Activated CD8-positive, alpha-beta memory T cell treated with anti-CD3 and anti-CD28 coated beads for 24 hours (primary cell): ENCODE results near the gene PGM3.

Source experiments
- DNase-seq: peaks from one replicate; pipeline ENCODE4 v3.0.0-alpha.2; 2020

The PGM3 gene

DNA sequence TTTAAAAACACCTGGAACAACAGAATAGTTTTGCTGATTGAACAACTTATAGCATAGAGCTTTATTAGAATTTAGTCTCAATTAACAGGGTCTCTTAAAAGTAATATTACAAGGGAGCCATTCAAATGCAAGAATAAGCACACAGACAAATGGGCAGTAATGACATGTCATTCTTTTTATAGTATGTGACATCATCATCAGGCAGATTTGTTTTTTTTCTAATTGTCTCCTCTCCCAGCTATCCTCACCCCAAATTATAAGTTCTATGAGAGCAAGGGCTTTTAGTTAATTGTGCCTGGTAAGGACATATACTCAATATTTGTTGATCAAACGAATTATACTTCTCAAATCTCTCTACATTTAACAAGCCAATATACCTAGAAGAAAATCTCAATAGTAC lies 11.0 kb downstream of the PGM3 start:
- DNase-seq: no peak

DNA sequence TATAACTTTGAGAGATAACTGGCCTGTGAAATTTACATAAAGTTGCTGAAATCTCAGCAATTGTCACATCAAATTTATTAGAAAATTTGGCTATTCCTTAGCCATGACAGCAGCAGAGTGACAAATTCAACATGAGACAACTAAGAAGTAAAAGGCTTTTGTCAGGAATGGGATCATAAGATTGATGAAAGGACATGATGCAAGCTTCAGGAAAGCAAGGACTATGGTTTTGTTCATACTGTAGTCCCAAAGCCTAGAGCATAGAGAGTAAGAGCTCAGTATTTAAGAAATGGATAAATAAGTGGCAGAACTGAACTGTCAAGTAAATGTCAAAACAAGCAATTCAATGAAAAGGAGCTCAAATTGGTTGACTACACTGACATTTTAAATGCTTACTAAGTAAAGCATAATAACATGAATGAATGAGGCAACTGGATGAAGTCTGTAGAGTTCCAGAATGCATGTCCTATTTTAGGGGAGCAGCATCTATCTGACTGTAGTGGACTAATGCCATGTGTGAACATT lies 12.6 kb downstream of the PGM3 start:
- DNase-seq: no peak

DNA sequence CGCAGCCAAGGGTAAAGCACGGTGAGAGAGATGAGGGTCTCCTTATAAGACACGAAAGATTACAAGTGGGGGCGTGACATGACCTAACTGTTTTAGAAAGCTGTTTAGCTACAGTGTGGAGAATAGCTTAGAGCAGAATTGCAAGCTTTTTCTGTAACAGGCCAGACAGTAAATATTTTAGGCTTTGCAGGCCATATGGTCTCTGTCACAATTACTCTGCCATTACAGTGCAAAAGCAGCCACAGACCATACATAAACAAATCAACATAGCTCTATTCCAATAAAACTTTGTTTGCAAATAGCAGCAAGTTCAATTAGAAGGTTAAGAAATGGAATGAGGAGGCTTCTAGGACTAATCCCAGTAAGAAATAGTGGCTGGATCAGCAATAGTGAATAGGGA lies 16.8 kb downstream of the PGM3 start:
- no peak for DNase-seq

DNA sequence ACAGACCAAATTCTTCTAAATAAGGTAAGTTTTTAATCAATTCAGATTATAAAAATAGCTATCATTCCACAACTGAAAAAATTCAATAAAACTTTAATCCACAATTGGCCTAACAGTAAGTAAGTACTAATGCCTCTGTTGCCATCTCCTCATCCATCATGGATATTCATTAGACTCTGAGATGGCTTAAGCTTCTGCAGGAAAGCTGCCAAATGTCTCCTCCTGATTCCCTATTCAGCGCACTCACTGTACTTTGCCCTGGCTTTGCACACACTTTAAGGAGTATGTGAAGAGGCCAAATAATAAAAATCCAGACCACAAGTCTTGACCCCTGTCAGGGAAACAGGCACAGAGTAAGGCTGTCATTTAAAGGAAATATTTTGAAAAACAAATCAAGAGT lies 23.6 kb downstream of the PGM3 start:
- no peak for DNase-seq

GRCh38 chr6:83169106-83169505 lies 24.0 kb downstream of the PGM3 start:
- no peak for DNase-seq

DNA sequence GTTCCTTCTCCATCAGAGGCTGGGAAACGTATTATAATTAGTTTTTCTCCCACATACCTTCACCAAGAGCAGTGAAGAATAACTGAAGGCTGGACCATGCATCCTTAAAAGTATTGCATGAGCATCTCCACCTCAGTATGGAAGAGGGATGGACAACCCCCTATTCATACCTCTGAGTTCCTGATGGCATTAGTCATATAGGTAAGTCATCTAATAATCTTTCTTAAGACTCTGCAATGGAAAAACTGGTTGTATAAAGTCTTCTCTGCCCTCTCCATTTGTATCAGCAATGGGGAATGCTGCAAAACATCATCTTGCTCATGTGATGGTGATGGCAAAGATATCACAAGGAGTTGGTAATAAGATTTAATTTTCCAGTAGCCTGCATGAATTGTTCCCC lies 24.5 kb downstream of the PGM3 start:
- no peak for DNase-seq

DNA sequence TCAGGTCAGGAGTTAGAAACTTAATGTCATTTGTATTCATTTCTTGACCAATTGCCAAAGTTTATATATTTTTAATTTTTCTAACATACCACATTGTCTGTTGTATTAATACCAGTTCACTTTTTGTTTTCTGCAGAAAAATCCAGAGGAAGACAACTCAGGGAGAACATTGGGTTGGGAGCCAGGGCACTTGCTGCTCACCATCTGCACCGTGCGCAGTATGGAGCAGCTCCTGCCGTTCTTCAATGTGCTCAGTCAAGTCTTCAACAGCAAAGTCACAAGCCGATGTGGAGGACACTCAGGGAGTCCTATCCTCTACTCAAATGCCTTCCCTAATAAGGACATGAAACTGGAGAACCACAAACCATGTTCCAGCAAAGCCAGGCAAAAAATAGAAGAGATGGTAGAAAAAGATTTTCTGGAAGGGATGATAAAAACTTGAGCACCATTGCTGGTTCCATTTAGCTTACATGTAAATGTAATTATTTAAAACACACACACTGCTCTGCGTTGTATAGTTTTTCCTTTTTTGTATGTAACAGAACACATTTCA lies 25.3 kb downstream of the PGM3 start:
- no peak for DNase-seq

GRCh38 chr6:83160167-83160566 lies 32.9 kb downstream of the PGM3 start:
- no peak for DNase-seq

- DNase-seq: no peak
Observed at GRCh38 chr6:83155794-83156193, 37.3 kb downstream of the PGM3 start.

- no peak for DNase-seq
Observed at GRCh38 chr6:83153883-83154521, 39.1 kb downstream of the PGM3 start.

GRCh38 chr6:83152913-83153312 lies 40.2 kb downstream of the PGM3 start:
- DNase-seq: no peak

DNA sequence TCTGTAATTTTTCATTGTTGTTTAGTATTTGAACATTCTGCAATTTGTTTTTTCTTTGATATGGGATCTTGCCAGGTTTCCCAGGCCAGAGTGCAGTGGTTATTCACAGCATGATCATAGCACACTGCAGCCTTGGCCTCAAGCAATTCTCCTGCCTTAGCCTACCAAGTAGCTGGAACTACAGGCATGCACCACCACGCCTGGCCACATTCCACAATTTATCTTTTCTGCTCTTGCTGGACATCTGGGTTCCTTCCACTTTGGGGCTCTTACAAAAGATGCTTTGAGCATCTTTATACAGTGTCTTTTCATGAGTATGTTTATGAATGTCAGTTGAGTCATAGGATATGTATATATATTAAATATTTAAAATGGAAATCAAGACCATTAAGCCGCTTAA lies 42.0 kb downstream of the PGM3 start:
- DNase-seq: no peak

- no peak for DNase-seq
Observed at GRCh38 chr6:83138758-83139157, 54.3 kb downstream of the PGM3 start.

DNA sequence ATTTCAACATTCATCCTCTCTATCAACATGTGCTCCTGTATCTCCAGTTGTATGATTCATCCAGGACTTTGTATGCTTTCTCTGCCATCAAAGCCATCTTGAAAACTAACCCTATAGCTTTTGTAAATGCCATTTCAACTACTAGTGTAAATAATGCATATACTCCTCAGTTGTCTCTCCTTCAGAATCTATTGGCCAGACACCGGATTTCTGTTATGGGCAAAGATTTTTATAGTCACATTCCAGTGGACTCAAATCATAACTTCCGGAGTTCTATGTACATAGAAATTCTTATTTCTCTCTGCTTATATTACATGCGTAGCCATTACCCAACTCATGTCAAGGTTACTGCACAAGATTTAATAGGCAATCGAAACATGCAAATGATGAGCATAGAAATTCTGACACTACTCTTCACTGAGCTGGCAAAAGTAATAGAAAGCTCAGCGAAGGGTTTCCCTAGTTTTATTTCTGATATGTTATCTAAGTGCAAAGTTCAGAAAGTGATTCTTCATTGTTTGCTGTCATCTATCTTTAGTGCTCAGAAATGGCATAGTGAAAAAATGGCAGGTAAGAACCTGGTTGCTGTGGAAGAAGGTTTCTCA lies 54.8 kb downstream of the PGM3 start:
- no peak for DNase-seq

DNA sequence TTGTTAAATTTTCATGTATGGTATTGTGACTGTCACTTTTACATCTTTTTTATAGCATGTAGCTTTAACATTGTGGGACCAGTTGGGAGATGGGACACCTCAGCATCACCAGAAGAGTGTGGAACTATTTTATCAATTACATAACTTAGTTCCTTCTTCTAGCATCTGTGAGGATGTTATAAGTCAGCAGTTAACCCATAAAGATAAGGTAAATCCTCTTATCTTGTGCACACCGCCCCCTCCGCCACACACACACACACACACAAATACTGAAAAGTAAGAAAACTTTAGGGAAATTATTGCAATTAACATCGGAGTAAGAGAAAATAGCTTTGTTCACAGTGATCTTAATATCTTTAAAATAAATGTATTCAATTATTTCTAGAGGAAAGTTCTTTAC lies 60.9 kb downstream of the PGM3 start:
- no peak for DNase-seq

DNA sequence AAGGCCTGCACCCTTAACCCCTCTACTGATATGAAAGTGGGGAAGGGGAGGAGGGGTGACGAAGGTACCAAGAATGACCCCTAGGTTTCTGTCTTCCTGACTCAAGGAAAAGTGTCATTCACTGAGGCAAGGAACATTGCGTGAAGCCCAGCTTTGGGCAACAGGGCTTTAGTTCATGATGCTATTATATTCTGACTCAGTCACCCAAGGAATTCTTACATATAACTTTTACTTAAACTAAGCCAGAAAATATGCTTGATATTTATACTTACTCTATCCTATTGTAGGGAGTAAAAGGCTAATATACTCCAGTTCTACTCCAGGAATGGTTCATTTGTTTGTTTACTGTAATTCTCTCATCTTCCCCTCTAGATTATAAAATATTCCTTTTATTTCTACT lies 65.1 kb downstream of the PGM3 start:
- no peak for DNase-seq

- no peak for DNase-seq
Observed at GRCh38 chr6:83127258-83127657, 65.8 kb downstream of the PGM3 start.

DNA sequence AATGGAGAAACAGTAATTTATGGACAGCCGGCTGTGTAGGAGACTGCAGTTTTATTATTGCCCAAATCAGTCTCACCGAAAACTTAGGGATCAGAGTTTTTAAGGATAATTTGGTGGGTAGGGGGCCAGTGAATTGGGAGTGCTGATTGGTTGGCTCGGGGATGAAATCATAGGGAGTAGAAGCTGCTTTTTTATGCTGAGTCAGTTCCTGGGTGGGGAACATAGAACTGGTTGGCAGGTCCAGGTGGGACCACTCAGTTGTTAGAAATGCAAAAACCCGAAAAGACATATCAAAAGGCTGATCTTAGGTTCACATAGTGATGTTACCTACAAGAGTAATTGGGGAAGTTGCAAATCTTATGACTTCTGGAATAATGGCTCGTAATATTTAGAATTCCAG lies 66.3 kb downstream of the PGM3 start:
- DNase-seq: no peak

DNA sequence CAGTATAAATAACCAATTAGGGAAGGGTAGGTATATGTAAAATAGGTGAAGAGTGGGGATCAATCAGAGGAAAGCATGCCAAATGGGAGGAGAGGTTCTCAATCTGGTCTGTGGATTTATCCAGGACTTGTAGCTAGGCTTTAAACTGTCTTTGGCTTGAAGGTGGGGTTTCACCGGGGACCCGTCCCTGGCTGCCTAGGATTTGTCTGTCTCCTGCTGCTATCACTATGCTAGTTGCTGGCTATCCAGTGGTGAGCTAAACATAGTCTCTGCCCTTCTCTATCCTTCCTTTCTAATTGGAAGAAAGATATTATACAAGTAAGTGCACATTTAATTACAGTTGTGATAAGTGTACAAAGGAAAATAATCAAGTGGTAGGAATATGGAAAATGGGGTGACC lies 66.8 kb downstream of the PGM3 start:
- DNase-seq: no peak

DNA sequence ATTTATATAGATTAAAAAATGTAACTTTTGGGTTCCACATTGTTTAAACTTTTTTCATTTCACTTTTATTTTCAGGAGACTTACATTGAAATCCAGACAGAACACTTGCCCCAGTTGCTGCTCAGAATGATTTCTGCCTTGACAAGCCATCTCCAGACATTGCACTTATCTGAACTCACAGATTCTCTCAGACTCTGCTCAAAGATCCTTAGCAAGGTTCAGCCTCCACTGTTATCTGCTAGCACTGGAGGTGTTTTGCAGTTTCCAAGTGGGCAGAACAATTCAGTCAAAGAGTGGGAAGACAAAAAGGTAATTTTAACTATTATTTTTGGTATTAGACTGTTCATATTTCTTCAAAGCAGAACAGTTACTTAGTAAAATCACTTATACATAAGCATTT lies 67.6 kb downstream of the PGM3 start:
- DNase-seq: no peak

DNA sequence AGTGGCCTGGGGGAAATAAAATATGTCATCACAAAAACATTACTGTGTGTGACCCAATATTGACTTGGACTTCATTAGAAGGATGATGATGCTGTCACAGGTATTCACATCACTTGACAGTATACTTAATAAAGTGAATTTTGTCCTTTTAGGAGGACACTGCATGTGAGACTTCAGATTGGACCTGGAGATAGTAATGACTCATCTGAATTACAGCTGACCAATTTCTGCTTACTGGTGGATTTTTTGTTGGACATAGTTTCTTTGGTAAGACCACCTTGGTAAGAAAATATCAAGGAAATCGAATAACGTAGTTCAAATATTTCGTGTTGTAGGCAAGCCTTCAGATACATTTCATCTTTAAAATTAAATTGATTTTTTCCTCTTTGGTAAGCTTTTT lies 68.5 kb downstream of the PGM3 start:
- DNase-seq: no peak

DNA sequence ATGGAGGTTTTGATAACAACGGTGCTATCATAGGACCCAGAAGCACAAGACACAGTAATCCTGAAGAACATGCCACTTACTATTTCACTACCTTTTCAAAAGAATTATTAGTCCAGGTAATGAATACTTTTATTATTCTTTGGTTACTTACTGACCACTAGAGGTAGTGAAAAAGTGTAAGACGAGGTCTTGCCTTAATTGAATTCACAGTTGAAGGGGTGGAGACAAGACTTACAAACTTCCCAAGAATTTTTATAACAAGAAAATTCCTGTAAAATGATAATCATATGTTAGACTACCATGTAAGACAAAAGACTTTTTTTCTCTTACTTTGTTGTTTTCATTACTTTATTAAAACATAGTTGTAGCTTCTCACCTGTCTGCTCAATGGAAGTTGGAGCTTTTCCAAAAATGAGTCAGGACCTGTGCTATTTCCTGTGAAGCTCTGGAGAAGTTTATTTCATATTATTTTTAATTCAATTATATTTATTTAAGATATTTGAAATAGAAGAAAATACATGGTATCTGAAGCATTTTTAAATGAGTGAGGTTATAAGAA lies 73.2 kb downstream of the PGM3 start:
- no peak for DNase-seq

GRCh38 chr6:83117802-83118201 lies 75.3 kb downstream of the PGM3 start:
- DNase-seq: no peak
